ENCODE measurements around the gene FBXL7.

FBXL7 gene

DNA sequence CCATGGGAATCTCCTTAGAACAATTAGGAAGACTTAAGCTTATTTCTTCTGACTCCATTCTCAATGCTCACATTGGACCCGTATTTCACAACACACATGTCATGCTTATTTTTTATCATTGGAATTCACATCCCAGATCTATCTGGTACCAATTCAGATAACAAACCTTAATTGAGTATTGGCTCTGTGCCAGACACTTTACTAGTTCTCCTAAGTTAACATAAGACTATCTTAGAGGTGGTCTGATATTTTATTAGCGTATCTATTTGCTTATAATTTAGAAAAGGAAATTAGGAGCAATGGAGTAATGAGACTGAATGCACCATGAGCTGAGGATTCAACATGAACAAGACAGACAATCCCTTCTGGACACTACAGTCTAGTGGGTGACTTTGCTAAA is 45.1 kb downstream of the FBXL7 start:
- DNase-seq, result no peak

DNA sequence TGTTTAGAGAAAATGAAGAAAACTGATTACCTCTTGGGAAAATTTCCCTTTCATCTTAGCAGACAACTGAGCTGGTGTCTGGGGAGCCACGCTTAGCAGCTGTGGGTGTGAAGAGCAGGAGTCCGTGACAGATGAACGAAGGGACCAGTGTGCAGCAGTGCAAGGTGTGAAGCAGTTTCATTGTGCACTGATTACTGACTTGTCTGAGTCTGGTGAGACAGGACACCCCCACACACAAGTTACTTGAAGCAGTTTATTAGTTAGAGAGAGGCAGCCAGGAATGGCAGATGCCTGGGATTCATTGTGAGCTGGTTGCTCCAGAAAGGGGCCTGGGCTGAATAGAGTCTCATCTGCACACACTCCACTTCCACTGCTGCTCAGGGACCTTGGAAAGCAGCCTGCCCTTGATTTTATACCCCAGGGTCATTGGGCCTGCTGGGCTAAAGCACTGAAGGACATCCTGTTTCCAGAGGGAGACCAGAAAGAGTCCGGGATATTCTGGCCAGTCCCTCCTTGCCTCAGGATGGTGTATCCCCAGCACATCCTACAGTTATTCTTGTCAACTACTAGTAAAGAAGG is 47.4 kb downstream of the FBXL7 start:
- no peak for DNase-seq

DNA sequence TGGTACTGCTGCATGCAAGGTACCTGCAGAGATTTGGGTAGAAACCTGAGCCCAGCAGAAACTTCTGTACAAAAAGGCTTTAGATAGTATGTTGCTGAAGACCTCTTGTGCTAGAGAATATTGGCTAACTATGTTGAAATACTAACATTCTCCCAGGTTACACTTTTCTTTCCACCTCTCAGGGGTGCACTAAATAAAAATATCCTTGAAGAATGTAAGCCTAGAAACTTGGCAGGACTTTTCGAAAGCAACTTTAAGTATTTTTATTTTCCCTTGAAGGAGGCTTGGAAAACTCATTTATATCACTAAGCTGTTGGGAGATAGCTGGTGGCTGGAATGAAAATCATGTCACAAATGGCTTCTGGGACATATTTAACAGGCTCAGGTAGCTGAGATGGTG is 50.0 kb downstream of the FBXL7 start:
- DNase-seq, result no peak

DNA sequence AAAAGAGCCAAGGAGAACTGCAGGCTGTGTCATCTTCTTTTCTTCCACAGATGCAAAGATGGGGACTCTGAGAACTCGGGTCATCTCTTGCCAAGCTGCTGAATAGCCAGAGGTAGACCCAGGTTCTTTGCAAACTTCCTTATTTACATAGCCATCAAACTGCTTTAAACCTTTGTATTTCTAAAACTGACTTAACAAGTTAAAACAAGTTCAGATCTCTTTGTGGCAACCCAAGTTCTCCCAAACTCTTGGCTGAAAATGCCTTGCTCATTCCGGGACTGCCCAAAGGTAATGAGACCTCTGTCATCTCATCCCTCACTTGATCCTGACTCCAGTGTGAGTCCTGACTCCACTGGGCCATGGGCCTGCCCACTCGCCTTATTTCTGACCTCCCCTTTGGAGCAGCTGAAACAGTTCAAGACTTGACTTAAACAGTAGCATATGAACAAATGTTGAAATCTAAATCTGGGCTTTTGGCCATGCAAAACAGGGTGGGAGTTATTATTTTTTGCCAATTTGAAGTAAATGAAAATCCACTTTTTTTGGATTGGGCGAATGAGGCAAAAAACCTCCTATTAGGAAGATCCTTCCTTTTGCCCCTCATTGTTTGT is 50.6 kb downstream of the FBXL7 start:
- no peak for DNase-seq

DNA sequence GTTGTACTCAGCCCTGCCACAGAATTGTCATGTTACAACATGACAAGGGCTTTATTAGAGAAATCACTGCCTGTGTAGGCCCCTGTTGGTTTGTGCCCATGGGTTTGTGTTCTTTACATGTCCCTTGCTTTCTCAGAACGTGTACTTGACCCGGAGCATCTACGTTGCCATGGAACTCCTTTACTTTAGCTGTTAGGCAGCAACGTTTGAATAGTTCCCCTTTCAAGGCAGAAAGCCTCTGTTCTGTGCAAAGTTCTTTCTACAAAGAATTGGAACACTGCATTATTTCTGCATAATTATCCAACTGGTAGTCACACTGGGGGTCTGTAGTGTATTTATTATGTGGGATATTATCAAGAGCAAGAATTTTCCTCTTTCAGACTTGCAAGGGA is 51.1 kb downstream of the FBXL7 start:
- DNase-seq, result no peak

DNA sequence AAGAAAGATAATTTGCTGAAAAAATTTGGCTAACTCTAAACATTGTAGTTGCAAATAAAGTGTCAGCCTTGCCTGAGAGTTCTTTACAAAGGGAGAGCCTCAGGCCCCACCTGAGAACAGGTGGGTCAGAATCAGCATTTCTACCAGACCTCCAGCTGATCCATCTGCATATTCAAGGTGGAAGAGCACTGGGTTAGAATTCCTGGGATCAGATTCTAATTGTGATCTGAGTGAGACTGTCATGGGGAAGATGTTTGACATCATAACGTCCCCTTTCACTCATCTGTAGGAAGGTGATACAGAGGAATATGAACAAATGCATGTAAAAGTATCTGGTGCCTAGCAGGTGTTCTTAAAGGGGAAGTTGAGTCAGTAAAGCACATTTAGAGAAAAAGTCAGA is 54.6 kb downstream of the FBXL7 start:
- no peak for DNase-seq

DNA sequence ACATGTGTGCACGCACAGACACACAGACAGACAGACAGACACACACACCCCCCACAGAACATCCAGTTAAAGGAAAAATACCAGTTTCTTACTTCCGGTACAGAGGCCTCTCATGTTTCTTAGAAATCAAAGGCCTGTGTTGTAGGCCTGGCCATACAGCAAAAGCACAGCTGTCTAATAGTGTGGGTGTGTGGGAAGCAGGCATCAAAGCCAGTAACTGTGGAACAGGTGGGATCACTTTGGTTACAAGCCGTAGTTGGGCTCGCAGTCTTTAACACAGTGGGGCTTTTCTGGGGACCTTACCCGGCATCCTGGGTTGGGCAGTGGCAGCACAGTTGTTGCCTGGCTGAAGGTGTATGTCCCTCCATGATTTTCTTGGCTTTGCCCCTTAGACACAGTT is 55.2 kb downstream of the FBXL7 start:
- no peak for DNase-seq

DNA sequence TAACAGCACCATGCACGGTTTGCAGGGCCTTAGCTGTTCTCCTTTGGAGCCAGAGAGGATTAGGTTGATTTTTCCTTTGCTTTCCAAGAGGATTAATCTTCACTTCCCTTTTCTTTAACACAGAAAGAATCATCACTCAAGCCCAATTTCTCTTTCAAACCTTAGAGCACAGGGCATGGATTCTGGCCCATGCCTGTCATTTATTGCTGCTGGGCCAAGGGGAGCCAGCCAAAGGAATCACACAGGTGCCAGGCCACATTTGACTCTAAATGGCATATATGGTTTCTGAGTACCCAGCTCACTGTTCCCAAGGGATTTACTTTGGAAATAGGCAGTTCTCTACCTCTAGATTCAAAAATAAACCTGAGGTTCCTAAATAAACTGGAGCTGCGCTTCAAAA is 58.3 kb downstream of the FBXL7 start:
- no peak for DNase-seq

DNA sequence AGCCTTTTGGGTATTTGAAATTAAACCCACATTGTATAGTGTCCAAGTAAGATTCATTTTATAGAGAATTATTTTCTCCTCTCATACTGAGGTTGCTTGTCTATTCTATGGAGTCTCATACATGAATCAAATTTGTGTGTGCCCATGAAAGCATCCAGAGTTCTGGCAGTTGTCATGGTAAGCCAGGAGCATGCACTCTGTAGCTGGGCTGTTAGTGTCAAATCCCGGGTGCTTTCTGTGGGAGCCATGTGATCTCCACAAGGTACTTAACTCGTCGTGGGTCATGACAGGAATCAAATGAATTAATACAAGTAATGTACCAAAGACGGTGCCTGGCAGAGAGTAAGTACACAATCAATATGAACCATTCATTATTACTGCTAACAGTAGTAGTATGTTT is 58.7 kb downstream of the FBXL7 start:
- DNase-seq, result no peak

DNA sequence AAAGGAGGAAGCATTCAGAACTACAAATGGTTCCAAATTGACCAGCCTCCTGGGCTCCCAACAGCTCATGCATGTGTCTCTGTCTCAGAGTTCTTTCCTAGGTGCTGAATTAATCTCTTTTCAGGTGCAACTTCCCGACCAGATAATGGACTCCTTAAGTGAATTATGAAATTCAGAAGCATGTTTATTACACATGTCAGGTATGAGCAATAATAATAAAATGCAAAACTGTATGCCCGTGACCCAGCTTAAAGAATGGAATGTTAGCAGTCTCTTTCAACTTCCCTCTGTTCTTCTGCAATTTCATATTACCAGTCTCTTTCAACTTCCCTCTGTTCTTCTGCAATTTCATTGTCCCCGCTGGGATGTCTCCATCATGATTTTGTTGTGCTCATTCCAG is 60.4 kb downstream of the FBXL7 start:
- no peak for DNase-seq

DNA sequence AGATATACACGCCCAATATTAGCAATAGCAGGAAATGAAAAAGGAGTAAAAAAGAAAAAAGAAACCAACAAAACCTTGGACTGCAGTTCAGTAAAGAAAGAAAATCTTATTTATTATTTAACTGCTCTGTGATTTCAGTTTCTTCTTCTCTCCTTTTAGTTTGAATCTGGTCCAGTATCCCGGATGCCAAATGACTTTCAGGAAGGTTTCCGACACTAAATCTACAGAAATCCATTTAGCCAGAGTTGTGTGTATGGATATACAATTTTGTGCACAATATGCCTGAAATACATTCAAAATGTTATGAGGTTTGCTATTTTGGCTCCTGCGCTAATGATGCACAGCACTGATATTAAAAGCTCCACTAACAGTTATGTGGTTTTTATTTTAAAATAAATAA is 64.5 kb downstream of the FBXL7 start:
- no peak for DNase-seq

DNA sequence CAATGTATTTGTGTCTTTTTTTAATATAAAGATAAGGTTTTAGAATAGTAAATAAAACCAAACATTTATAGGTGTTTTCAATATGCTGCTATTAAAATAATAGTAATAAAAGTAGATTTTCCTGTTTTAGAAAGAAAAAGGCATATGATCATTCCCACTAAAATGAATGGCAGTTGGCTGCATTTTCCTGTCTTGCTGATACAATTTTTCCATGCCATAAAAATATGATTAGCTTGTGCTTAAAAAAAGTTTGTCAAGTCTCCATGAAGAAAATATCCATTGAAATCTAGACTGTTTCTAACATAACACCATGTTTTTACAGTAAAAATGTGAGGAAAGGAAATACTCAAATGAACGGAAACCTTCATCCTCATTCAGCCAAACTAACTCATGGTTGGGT is 65.0 kb downstream of the FBXL7 start:
- DNase-seq, result no peak

DNA sequence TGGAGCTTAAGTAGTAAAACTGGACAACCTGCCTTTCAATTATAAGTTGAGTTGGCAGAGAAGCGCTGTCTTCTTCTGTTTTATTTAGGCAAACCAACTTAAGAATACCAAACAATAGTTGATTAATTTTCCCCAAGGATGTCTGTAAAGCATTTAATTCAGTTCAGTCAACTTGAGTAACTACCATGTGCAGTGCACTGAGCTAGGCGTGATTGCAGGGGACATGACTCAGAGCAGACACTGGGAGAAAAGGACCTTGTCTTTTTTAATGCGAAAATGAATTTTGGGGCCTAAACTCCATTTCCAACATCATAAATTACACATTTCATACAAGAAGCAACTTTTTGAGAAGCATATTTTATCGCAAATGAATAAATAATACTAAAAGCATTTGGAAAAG is 66.3 kb downstream of the FBXL7 start:
- no peak for DNase-seq

DNA sequence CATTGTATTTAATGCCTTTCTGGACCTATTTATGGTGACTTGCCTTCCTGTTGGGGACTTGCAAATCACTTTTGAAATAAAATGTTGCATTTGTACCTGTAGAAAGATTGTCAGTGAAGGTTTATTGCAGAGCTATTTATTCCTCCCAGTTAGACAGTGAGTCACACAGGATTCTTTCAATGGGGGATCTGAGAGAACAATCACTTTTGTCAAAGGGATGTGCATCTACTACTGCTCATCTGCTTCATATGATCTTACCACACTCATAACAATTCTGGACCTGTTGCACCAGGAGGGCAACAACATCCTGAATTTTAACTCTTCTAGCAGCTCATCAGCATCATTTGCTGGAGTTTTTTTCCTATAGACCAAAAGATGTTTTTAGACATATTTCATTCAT is 66.8 kb downstream of the FBXL7 start:
- DNase-seq, result no peak

DNA sequence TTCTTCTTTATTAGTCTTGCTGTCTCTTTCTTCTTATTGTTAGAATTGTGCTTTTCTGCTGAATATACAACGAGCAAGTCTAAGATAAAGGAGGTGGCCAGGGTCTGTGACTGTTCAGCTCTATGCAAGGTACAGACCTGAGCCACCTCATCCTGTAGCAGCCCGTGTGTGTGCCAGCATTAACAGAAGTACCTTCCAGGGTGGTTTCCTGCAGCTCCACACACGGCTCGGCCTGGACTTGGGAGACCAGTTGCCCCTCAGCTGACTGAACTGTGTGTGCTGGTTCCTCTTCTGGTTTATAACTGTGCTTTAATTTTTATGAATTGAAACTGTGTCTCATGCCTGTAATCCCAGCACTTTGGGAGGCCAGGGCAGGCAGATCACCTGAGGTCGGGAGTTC is 70.5 kb downstream of the FBXL7 start:
- no peak for DNase-seq

DNA sequence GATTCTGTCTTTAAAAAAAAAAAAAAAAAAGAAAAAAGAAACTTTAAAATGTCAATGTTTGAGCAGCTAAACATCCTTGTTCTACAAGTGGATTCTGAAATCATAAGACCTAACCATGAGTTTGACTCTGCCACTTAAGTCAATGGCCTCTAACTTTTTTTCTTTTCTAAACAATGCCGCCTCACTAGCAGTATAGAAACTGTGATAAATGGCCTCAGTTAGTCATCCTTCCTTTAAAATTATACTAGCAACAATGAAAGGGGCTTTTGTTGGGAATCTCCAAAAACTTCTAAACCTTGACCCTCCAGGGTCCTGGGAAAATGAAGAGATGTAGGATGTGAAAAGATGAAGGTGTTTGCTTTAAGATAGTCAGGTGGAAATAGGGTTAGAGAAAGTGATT is 71.1 kb downstream of the FBXL7 start:
- no peak for DNase-seq

DNA sequence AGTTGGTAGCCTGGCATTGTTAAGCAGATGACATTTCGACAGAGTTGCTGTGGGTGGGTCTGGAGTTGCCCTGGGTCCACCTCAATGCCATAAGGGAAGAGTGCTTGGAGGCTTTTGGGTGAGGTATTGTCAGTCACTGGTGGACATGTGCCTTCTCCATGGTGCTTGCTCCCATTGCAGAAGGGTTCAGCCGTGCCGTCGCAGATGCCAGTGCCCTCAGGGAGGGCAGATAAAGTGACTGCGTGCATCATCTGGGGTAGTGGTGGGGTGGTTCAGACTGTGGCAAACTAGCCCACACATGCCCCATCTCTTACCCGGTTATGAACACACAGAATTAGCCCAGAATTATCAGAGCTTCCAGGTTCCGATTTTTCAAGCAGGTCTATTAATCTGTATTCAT is 71.6 kb downstream of the FBXL7 start:
- no peak for DNase-seq

DNA sequence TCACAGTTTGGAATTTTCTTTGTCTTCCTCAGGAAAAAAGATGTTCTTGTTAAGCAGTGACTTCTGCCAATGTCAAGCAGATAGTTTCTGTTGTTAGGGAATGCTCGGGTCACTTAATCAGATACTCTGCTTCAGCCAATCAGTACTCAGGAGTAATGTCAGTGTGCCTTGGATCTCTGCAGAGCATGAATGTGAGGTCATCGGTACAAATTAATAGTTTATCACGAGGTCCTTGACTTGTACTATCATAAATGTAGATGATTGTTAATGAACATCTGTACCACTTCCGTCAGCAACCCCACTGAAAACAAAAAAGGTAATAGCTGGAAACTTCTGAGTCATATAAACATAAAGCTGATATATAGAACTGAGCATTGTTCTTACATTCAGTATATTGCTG is 73.6 kb downstream of the FBXL7 start:
- DNase-seq, result no peak

DNA sequence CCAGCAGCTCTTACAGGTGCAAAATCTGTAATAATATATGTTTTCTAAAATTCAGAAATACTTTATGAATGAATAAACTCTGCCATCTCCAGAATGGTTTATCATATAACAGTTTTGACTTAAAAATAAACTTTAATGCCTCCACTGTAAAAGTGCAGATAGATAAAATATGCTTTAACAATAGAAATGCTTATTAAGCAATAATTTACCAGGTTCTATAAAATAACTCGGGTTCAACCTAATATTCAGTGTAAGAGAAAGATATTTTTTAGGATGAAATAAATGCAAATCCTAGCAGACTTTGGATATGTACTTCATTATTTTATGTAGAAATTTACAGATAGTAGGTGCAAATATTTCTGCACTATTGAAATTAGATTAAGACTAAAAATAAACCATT is 74.1 kb downstream of the FBXL7 start:
- no peak for DNase-seq

DNA sequence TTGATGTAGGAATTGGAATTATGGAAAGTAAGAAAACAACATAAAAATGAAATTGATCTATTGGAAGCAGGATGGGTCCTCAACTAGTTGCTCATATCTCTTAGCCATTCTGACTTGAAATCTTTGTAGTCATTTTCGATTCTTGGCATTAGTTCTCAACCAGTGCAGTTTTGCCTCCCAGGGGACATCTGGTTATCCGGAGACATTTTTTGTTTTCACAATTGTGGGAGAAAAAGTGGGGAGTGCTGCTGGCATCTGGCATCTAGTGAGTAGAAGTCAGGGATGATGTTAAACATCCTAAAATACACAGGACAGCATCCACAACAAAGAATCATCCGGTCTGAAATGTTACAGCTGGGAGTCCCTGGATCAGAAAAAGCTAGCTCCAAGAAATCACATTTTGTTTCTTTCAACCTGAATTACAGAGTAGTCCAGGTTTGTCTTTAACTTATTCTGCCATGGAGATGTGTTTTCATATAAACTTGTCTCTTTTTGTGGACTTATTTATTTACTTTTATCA is 74.9 kb downstream of the FBXL7 start:
- no peak for DNase-seq

DNA sequence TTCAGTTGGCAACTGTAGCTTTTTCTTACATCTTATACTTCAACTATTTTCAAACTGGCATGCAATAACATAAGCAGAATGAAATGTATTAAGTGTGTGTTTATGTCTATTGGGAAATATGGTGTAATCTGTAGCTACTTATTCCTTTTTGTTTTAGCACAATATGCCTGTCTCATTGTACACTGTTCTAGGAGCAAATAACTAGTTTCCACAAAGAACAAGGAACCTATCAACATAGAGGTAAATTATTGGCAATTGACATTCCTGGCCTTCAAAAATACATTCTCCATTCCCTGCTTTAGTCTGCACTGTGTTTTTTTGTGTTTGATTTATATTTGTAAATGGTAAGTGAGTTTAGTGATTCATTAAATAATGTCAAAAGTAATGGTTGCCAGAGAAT is 75.7 kb downstream of the FBXL7 start:
- DNase-seq, result no peak

DNA sequence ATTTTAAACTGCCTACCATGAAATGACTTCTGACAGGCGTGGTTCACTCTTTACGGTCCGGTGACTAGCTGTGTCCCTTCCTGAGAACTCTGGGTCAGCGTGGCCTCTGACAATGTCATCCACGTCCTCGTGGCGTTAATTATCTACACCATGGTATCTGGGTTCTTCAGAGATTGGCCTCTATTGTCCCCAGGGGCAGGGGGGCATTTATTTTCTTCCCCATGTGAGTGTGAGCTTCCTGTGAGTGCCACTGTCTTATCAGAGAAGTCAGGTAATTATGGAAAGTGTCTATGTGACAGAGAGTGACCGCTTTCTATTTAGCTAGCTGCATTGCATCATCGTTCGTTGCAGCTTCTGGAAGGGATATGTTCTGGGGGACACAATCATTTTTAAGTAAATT is 77.2 kb downstream of the FBXL7 start:
- no peak for DNase-seq

DNA sequence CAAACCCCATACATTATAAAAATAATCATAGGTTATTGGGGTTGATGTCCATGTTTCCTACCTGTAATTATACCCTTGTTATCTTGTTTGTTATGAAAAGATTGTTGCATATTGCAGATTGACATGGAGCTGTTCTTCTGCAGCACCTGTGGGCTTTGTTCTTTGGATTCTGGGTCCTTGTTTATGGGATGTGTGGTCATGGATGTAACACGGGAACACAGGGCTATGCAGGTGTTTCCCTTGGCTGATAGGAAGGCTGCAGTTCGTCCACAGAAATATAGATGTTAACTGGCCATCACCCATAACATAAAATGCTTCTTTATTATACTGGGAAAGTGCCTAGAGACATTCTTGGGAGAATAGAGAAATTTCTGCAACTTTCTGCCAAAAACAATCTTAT is 77.9 kb downstream of the FBXL7 start:
- no peak for DNase-seq

DNA sequence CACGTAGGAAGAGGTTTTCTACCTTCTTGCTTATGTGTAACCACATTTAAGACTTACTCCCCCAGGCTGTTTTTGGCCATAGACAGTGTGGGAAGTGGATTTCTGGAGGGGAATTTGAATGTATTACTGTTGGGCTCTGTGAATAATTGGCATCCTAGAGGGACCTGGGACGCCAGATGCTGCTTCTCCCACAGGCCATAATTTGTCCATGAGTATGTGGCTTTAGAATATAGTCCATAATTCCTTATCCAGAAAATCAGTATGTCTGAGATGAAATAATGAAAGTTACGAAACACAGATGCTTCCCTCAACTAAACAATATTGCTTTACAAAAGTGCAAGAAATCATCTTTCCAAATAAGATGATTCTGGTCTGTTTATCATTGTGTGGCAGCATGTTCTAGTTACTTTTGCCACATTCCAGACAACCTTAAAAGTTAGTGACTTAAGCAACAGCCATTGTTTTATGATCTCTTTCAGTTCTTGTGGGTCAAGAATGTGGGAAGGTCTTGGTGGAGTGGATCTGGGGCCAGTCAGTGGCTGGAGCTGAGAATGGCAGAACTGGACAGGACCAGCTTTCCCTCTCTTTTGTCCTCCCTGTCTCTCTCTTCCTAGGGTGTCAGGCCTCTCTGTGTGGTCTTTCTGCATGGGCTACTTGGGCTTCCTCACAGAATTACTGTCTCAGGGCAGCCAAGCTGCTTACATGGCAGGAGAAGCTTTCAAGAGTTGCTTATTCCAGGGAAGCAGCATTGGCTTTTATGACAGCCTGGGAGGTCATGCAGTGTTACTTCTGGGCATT is 79.4 kb downstream of the FBXL7 start:
- no peak for DNase-seq
